Measurements from ENCODE around the gene STN1.

The STN1 gene

DNA sequence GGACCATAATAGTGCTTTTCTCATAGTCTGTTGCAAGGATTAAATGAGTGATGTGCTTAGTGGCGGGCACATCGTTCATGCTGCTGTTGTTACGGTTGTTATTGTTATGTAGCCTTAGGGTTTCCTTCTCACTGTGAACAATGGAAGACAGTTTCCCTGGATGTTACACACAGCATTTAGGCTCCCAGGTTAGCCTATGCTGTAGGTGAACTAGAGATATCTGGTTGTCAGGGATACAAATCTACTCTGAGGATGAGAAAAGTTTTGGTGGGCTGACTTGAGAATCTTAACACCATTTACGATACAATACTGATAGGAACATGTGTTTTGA is 77.3 kb downstream of the STN1 start:
- DNase-seq, result no peak

DNA sequence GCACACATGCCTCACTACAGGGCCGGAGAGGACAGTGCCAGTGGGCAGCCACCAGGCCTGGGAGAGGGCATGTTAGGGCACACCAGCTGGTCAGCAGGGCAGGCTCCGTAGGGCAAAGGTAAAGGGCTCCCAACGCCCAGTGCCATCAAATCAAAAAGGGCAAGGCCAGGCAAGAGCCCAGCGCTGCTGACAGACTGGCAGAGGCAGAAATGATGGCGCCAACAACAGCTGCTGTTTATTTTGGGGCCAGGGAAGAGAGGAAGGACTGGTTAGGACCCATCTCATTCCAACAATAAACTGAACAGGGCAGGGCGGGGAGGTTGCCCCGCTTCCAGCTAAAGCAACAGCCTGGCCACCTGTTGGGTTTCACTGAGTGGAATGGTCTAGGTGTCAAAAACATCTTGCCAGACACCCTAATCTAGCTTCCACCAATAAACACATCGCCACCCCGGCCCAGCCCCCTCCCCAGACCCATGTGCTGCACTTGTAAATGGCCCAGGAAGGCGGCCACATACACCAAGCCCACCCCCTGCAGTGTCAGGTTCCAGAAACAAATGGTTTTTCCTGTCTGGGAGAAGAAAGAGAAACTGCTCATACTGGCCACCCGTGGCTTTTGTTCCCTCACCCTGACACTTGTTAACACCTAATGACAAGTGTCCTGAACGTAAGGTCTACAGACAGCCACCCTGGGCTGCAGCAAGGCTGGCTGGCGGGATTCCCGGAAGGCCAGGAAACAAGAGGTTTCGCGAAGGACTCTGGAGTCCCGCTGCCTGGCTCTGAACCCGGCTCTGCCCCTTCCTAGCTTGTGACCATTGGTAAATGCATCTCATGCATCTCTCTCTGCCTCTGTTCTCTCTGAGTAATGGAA is 77.9 kb downstream of the STN1 start:
- DNase-seq, result no peak

DNA sequence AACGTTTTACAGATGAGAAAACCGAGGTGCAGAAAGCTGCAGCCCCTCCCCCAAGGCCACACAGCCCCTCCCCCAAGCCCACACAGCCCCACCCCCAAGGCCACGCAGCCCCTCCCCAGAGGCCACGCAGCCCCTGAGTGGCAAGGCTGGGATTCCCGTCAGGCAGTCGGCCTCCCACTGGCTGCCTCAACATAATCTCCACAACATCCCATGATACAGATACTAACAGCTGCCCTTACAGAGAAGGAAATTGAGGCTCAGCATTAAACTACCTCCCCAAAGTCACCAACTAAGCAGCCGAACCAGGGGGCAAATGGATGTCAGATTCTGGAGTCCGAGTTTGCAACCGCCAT is 78.5 kb downstream of the STN1 start:
- no peak for DNase-seq

DNA sequence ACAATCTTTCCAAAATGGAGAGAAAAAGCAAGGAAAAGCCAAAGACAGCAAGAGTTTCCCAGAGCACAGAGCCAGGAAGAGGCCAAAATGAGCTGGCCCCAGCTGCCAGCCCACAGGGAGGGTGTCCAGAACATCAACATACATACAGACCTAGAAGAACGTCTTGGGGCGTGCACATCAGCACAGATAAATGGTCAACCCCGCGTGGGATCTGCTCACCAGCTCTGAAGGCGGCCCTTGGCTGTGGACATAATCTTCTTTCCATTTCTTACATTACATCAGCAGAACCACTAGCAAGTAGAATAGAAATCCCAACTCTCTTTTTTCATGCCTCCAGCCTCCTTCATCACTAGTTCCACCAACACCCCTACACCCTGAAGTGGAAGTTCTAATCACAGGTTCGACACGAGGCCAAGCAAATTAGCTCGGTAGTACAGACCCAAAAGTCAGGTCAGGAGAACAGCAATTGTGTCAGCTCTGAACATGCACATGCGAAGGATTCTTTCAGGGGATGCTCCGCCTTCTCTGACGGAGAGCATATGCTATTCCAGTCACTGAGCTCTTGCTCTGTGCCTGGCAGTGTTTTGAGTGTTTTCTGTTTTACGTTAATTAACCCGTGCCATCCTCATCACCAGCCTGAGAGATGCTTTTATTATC is 79.0 kb downstream of the STN1 start:
- no peak for DNase-seq

DNA sequence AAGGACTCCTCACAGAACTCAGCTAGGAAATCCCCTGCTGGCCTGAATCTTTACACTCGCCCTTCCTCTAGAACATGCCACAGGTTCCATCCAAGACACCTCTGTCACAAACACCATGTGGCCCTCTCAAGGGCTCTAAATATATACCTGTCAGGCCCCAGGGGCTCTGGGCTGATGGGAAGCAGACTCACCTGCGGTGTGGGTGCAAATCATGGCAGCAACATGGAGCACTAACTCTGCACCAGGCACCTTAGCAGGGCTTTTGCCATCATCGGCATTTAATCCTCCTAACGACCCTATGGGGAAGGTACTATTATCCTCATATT is 80.0 kb downstream of the STN1 start:
- DNase-seq, result no peak

DNA sequence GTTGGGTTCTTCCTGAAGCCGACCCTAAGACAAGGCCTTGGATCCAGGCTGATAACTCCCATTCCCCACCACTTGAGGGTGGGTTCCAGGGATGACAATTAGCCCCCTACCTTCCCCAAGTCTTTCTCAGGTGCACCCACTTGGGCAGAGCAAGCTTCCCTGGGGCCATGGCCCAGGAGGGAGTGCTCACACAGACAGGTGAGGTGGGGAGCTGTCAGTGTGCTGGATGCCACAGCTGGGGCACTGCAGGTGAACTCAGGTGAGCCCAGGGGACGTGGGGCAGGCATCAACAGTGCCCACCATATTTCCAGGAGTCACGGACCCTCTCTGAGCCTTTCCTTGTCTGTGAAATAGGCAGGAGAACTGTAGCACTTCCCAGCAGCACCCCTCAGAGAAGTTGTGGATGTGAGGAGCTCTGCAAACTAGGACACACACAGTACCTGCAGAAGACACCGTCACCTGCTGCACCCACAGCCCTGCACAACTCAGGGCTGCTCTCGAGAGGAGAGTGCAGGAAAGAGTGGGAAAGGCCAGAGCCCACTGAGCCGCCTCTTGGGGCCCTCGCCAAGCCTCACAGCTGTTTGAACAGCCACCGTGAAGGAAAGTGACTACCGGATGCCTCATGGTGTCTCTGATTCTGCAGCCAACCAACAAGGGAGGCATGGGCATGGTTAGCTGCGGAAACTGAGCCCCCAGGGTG is 80.5 kb downstream of the STN1 start:
- DNase-seq, result no peak

DNA sequence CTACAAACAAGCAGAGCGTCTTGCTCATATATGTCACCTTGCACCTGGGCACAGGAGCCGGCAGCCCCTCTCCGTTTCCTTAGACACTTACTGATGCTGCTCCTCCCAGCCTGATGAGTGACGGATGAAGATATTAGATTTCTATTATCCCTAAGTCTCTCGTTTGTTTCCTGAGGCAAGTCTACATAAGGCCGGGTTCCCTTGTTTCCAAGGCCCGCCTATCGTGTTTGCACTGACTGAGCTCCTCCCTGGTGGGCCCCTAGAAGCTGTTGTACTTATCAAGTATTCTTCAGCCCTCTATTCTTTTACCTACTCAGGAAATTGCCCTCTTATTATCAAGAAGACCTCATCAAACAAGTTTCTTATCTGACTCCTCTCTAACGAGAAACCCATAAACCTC is 81.1 kb downstream of the STN1 start:
- no peak for DNase-seq

DNA sequence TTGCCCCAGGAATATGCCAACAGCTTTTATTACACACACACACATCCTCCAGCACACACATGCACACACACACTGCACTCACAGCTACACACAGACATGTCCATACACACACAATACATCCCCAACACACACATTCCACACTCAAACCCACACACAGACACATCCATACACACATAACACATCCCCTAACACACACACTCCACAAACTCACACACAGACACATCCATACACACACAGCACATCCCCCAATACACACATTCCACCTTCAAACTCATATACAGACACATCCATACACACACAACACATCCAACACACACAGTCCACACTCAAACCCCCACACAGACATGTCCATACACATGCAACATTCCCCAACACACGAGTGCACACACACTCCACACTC is 81.7 kb downstream of the STN1 start:
- DNase-seq, result no peak

DNA sequence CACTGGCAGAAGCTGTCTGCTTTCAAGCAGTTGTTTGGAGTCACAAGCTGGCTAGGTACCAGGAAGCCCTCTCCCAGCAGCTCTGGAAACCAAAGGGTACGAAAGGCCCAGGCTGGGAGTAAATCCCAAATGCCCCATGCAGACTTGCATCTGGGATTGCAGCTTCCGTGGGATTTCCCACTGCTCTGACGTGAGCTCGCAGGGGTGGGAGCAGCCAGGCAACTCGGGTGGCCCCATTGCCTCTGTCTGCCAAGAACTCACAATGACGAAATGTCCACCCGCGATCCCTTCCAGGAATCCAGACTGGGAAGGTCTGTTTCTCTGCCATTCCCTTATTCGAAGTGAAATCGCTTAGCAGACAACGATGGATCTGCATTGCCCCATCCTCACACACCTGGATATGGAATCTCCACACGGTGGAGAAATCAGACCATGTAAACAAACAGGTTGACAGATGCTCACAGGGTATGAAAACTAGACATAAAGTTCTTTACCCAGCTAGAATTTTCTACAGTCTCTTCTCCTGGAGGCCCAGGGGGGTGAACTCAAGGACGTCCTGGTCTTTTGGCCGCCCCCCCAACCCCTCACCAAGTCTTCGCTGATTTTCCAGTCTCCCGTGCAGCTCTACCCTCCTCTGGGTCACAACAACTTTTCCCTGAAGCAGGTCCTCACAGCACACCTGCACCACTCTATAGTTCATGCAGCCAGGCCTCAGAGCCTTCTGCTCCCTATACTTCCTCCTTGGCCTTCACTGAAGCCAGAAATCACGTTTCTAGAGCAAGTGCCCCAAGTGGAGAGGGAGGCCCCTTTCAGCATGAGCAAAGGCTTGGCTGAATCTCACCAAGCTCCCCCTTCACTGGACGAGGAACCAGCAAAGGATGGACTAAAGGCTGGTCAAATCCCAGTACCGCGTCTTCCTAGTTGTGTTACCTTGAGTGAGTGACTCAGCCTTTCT is 82.6 kb downstream of the STN1 start:
- no peak for DNase-seq

DNA sequence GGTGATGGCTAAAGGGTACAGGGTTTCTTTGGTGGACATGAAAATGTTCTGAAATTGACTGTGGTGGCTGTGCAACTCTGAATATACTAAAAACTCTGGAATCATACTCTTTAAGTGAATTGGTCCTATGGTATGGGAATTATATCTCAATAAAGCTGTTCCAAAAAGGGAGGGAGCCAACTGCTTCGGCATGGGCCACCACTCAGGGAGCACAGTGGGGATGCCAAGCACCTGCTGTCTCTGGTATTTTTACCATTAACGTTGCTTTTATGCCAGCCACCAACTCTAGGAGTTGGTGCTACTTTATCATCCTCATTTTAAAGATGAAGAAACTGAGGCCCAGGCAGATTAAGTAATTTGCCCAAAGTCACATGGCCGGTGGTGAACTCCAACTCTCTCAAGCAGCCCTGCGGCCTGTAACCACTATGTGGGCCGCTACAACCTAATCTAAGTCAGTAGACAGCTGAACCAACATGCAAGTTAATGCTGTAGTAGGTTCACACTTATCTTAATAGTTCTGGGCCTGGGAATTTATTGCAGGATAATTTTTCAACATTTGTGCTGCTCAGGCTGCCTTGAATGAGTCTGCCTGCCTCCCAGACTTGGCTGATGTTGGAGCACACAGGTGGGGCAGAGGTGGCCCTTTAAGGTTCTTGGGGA is 83.4 kb downstream of the STN1 start:
- no peak for DNase-seq

DNA sequence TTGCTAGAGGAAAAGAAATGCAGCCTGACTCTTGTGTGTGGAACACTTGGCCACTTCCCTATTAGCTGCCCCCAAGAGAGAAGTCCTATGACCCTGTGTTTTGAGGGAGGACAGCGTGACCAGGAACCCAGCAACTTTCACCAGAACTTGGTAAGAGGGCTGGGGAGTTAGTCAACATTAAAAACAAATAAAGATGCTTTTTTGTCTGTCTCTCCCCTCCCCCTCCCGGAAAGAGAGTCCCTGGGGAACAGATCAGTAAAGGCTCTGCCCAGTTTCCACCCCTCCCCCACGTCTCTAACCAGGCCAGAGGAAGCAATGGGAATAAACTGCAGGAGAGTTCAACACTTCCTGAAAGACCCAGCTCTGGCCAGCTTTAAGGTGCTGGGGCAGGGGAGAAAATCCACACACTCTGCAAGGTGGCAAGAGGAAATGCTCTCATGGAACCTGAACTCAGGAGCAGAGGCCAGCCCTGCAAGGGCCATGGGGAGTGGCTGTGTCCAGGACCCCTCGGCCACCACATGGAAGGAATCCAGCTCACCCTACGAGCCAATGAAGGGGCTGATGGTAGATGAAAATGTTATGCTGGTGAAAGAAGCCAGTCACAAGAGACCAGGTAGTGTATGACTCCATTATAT is 84.1 kb downstream of the STN1 start:
- DNase-seq, result no peak

DNA sequence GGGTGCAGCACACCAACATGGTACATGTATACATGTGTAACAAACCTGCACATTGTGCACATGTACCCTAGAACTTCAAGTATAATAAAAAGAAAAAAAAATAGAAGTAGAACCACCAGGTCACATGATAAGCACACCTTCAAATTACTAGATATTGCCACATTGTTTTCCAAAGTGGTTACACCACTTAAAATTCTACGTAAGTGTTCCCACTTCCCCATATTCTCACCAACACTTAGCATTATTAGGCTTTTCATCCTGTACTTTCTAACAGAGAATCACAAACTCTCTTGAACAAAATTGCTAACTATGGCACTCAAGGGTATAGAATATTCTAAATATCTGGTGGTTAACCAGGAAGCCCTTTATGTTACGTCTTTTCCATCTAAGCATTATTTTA is 85.2 kb downstream of the STN1 start:
- no peak for DNase-seq
